Mucosa of descending colon (tissue), 3 donors: ENCODE results near the gene ADAMTS18. TPM values are rescaled to one million over a fixed set of nuclear protein-coding genes. Genes with fewer than 3 reads are reported as not detected.

Source experiments
- ATAC-seq: fragments of 200-7000 bp; cut with Tn5 transposase; one replicate; pipeline ENCODE4 v1.9.1; 2020; ENCODE audit warnings: mild to moderate bottlenecking, moderate library complexity
- DNase-seq, 3 donors: peaks; one replicate each; pipeline ENCODE4 v3.0.0-alpha.2; 2020
- H3K36me3 ChIP-seq: fragments of 200-600 bp; one replicate; pipeline ENCODE4 v1.8.0; 2021; ENCODE audit warnings: low read depth, mild to moderate bottlenecking
- H3K4me1 ChIP-seq: fragments of 200-600 bp; one replicate; pipeline ENCODE4 v1.8.0; 2021; ENCODE audit warnings: low read depth, mild to moderate bottlenecking
- H3K4me3 ChIP-seq: fragments of 200-600 bp; one replicate; pipeline ENCODE4 v1.8.0; 2021; ENCODE audit warnings: mild to moderate bottlenecking
- H3K9me3 ChIP-seq: fragments of 200-600 bp; one replicate; pipeline ENCODE4 v1.8.0; 2021; ENCODE audit warnings: mild to moderate bottlenecking
- CTCF ChIP-seq: fragments of 200-600 bp; IDR thresholded peaks from one replicate; pipeline ENCODE4 v1.8.0; 2022; ENCODE audit warnings: antibody characterized with exemption, mild to moderate bottlenecking
- intact Hi-C, 2 donors: fragments of 100-400 bp; cut with DNase I in 1 of 2; cut with micrococcal nuclease in 1 of 2; formaldehyde crosslinking; loops; one replicate each; pipeline versions ENCODE4 v1.11.0 to v1.11.1; 2022; cut with DNase I, micrococcal nuclease
- total RNA-seq, 3 donors: library from RNA; stranded (reverse); fragmentation: NEBNext Ultra II Directional in 2 of 3; extraction: Animal tissue kit (Norgen Biotek cat#: 25700) in 2 of 3; gene quantifications; one replicate each; pipeline versions ENCODE4 v1.2.1 to v1.2.4, GENCODE V29; 2021 to 2023
- donor health status: DM: no; HTN: no; CAD: no; lungs with moderate emphysema.
- donor health status: DM: no; HTN: no; CAD: no.
- donor health status: DM: no; HTN: yes; CAD: no.

ADAMTS18 gene
- total RNA-seq, 3 donors from 2014 or later: 0.20 to 0.22 TPM; not detected in 1

GRCh38 chr16:77353587-77354263 is 81.1 kb downstream of the ADAMTS18 start:
- H3K4me1 ChIP-seq: no peaks in the 10 kb centered on the region
- TF ChIP-seq CTCF: no peak
- no peak for DNase-seq
- no peaks in the 10 kb centered on the region for H3K9me3 ChIP-seq
- intact Hi-C loops: no loop called here
- no peak overlapping the region for H3K4me3 ChIP-seq
- no peak for ATAC-seq
- H3K36me3 ChIP-seq: no peaks in the 10 kb centered on the region

- intact Hi-C loops: no loop called here
- ATAC-seq (no peak), DNase-seq (no peak)
- Histone ChIP-seq H3K36me3 (no peaks in the 10 kb centered on the region), H3K9me3 (no peaks in the 10 kb centered on the region), H3K4me1 (no peaks in the 10 kb centered on the region), H3K4me3 (no peak overlapping the region)
- no peak for TF ChIP-seq CTCF
Observed at GRCh38 chr16:77344341-77344740, 90.5 kb downstream of the ADAMTS18 start.

- intact Hi-C loops: no loop called here
- no peaks in the 10 kb centered on the region for H3K36me3 ChIP-seq
- H3K4me3 ChIP-seq: no peak overlapping the region
- H3K9me3 ChIP-seq: no peaks in the 10 kb centered on the region
- H3K4me1 ChIP-seq: no peaks in the 10 kb centered on the region
- no peak for DNase-seq
- ATAC-seq: no peak
- TF ChIP-seq CTCF: no peak
Observed at GRCh38 chr16:77336637-77337036, 98.2 kb downstream of the ADAMTS18 start.

- TF ChIP-seq CTCF: no peak
- ATAC-seq: no peak
- intact Hi-C loops: no loop called here
- no peak overlapping the region for H3K4me3 ChIP-seq
- no peaks in the 10 kb centered on the region for H3K9me3 ChIP-seq
- DNase-seq: no peak
- no peaks in the 10 kb centered on the region for H3K4me1 ChIP-seq
- no peaks in the 10 kb centered on the region for H3K36me3 ChIP-seq
Observed at GRCh38 chr16:77335652-77336234, 99.1 kb downstream of the ADAMTS18 start.

- Histone ChIP-seq H3K4me3 (no peak overlapping the region), H3K9me3 (no peaks in the 10 kb centered on the region), H3K36me3 (no peaks in the 10 kb centered on the region), H3K4me1 (no peaks in the 10 kb centered on the region)
- intact Hi-C loops: no loop called here
- no peak for TF ChIP-seq CTCF
- no peak for DNase-seq
- no peak for ATAC-seq
Observed at GRCh38 chr16:77332792-77333191, 102.0 kb downstream of the ADAMTS18 start.
